Spleen (tissue), 11 donors: ENCODE data around the gene AKAP13. TPM values are rescaled to one million over a fixed set of nuclear protein-coding genes. Genes with fewer than 3 reads are reported as not detected.

Source experiments
- DNase-seq: peaks from one replicate; pipeline ENCODE4 v3.0.0-alpha.2; 2020
- H3K27ac ChIP-seq, 8 donors: fragments of 200-600 bp; sonication (generic) in 7 of 8; 1 replicate in 4 of 8; 2 replicates in 4 of 8; pipeline versions ENCODE4 v1.5.0 to v1.8.0; 2016 to 2021; ENCODE audit warnings: inconsistent platforms in 4 of 8, mild to moderate bottlenecking in 4 of 8, moderate library complexity in 1 of 8
- H3K27me3 ChIP-seq, 7 donors: fragments of 200-600 bp; sonication (generic) in 6 of 7; replicated peaks in 1 of 7; 1 replicate in 4 of 7; 2 replicates in 3 of 7; pipeline versions ENCODE4 v1.5.0 to v1.8.0; 2016 to 2021; ENCODE audit warnings: inconsistent platforms in 3 of 7, mild to moderate bottlenecking in 1 of 7
- H3K36me3 ChIP-seq, 6 donors: fragments of 200-600 bp; sonication (generic) in 5 of 6; 1 replicate in 4 of 6; 2 replicates in 2 of 6; pipeline versions ENCODE4 v1.5.0 to v1.8.0; 2016 to 2021; ENCODE audit warnings: inconsistent platforms in 2 of 6
- H3K4me1 ChIP-seq, 6 donors: fragments of 200-600 bp; sonication (generic) in 5 of 6; 1 replicate in 3 of 6; 2 replicates in 3 of 6; pipeline versions ENCODE4 v1.5.0 to v1.8.0; 2016 to 2021; ENCODE audit warnings: inconsistent platforms in 3 of 6
- H3K4me3 ChIP-seq, 8 donors: fragments of 200-600 bp; sonication (generic) in 7 of 8; 1 replicate in 4 of 8; 2 replicates in 4 of 8; pipeline versions ENCODE4 v1.5.0 to v1.8.0; 2016 to 2021; ENCODE audit warnings: inconsistent platforms in 4 of 8, mild to moderate bottlenecking in 4 of 8, moderate library complexity in 2 of 8
- H3K9me3 ChIP-seq, 8 donors: fragments of 200-600 bp; sonication (generic) in 7 of 8; 1 replicate in 4 of 8; 2 replicates in 4 of 8; pipeline versions ENCODE4 v1.5.0 to v1.8.0; 2016 to 2021; ENCODE audit warnings: inconsistent platforms in 4 of 8
- CTCF ChIP-seq, 11 experiments: fragments of 200-600 bp in 7 of 11; fragments of 450-650 bp in 4 of 11; sonication (generic) in 4 of 11; IDR thresholded peaks in 8 of 11; conservative IDR thresholded peaks in 3 of 11; 1 replicate in 7 of 11; 2 replicates in 4 of 11; pipeline versions ENCODE4 v1.4.0 to v1.8.0; 2016 to 2021; ENCODE audit warnings: antibody characterized with exemption in 11 of 11, inconsistent platforms in 4 of 11, mild to moderate bottlenecking in 1 of 11
- POLR2A ChIP-seq, 3 donors: fragments of 450-650 bp; IDR thresholded peaks; one replicate each; pipeline ENCODE4 v1.5.1; 2017; ENCODE audit warnings: antibody characterized with exemption in 3 of 3, mild to moderate bottlenecking in 1 of 3
- POLR2AphosphoS5 ChIP-seq, 3 donors: sonication (generic); formaldehyde crosslinking; IDR thresholded peaks; one replicate each; pipeline ENCODE4 v1.5.1; 2017; ENCODE audit warnings: antibody characterized with exemption in 3 of 3
- WGBS, 5 donors: extraction: QIAGEN DNeasy Blood & Tissue Kit in 3 of 5; methylation state at CpG; one replicate each; pipeline versions ENCODE4 v1.1.5 to v1.1.7; 2013 to 2018; 5-methylcytosine and 5-hydroxymethylcytosine counted together
- intact Hi-C: fragments of 100-400 bp; cut with DNase I; formaldehyde crosslinking; loops from one replicate; pipeline ENCODE4 v1.15.0; 2023; ENCODE audit warnings: low total_unique reads
- polyA plus RNA-seq, 3 donors: library from polyadenylated mRNA; stranded (reverse); fragments of 200-250 nt; gene quantifications; one replicate each; pipeline ENCODE4 v1.2.1, GENCODE V29; 2013
- total RNA-seq, 7 donors: library from RNA; depleted of rRNA in 3 of 7; stranded (reverse); fragments of >200 nt in 3 of 7; fragmentation: NEBNext Ultra II Directional in 4 of 7; extraction: Animal tissue kit (Norgen Biotek cat#: 25700) in 4 of 7; gene quantifications; one replicate each; pipeline versions ENCODE4 v1.1.0 to v1.2.1, GENCODE V29; 2016 to 2021
- donor health status: healthy with polysubstance abuse.
- donor health status: DM: no; HTN: no; CAD: no; lungs with moderate emphysema.
- donor health status: DM: no; HTN: no; CAD: no.
- donor health status: Bipolar disorder and iron deficiency.
- donor health status: healthy.
- donor health status: DM: no; HTN: no; CAD: no.
- donor health status: DM: yes; HTN: yes; CAD: no.

AKAP13 gene
- total and polyA plus RNA-seq, 10 donors = 35.4 to 413 (median 260) TPM

- intact Hi-C loops = loop anchor here (10.0 kb wide), 1 partner anchor 81 kb away; no protein-coding TSS in a partner anchor
These were observed 243.1 kb downstream of the AKAP13 start for GRCh38 chr15:85623315-85624049.

GRCh38 chr15:85624291-85624801 lies 243.9 kb downstream of the AKAP13 start:
- peaks cover 44 to 100% (median 80%) of the 10 kb centered on the region in 6 donors for H3K4me1 ChIP-seq
- no peaks in the 10 kb centered on the region for H3K9me3 ChIP-seq
- WGBS, 5 donors = 14 to 28% (median 24%) methylated on average over 7 of the region's 7 CpGs
- peak overlapping the region in 7 of 8 donors; percentile 29 to 83 (median 74) for H3K27ac ChIP-seq
- H3K36me3 ChIP-seq = peaks cover 0 to 43% (median 0%) of the 10 kb centered on the region in 6 donors
- no peak for DNase-seq
- intact Hi-C loops = loop anchor here (10.0 kb wide), 1 partner anchor 80 kb away; no protein-coding TSS in a partner anchor
- no peaks in the 10 kb centered on the region for H3K27me3 ChIP-seq
- H3K4me3 ChIP-seq = peak overlapping the region in 3 of 8 donors; percentile 1 to 63 (median 44)
- TF ChIP-seq POLR2AphosphoS5 (IDR thresholded peaks at IDR 0.05) (peak in 1 of 3 donors; percentile 56), POLR2A (IDR thresholded peaks at IDR 0.05) (no peak)

More at GRCh38 chr15:85623315-85624049, 243.1 kb downstream of the AKAP13 start:
- Histone ChIP-seq H3K4me3 (peak overlapping the region in 5 of 8 donors; percentile 3 to 63 (median 9)), H3K4me1 (peaks cover 48 to 100% (median 81%) of the 10 kb centered on the region in 6 donors), H3K36me3 (peaks cover 0 to 43% (median 0%) of the 10 kb centered on the region in 6 donors), H3K27me3 (no peaks in the 10 kb centered on the region), H3K9me3 (no peaks in the 10 kb centered on the region), H3K27ac (peak overlapping the region in 7 of 8 donors; percentile 29 to 83 (median 74))
- no peak for DNase-seq
- 43 to 62% (median 48%) methylated on average over 5 of the region's 5 CpGs for WGBS, 5 donors
- TF ChIP-seq CTCF (IDR thresholded peaks at IDR 0.05 in 8 of 11, conservative IDR thresholded peaks at IDR 0.05 in 3 of 11) (no peak), POLR2AphosphoS5 (IDR thresholded peaks at IDR 0.05) (no peak), POLR2A (IDR thresholded peaks at IDR 0.05) (no peak)

DNA sequence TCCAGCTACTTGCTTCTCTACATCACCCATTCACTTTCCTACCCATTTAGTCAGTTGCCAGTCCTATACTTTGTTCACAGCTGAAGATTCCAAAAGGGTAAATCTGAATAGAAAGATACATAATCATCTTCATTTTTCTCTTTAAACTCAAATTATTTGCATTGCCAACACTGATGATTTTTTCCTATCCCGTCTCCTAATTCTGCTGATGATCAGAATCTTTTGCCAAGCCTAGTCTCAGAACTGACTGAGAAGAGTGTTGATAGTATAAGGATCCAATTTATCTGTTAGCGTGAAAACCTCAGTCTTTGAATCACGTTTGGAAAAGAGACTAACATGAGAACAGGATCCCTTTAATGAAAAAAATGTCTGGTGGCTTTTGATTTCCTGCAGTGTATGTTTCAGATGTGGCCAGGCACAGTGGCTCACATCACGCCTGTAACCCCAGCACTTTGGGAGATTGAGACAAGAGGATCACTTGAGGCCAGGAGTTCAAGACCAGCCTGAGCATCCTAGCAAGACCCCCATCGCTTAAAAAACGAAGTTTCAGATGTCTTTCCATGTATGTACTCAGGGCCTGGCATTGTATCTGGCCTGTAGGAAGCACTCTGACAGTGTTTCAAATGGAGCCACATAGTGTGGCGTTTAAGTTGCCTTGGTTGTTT lies 244.9 kb downstream of the AKAP13 start:
- Histone ChIP-seq H3K4me3 (peak overlapping the region in 1 of 8 donors; percentile 63), H3K9me3 (no peaks in the 10 kb centered on the region), H3K27ac (peak overlapping the region in 7 of 8 donors; percentile 63 to 83 (median 74)), H3K36me3 (peaks cover 0 to 37% (median 0%) of the 10 kb centered on the region in 6 donors), H3K4me1 (peaks cover 44 to 98% (median 75%) of the 10 kb centered on the region in 6 donors), H3K27me3 (no peaks in the 10 kb centered on the region)
- no peak for TF ChIP-seq CTCF (IDR thresholded peaks at IDR 0.05 in 8 of 11, conservative IDR thresholded peaks at IDR 0.05 in 3 of 11)
- TF ChIP-seq POLR2AphosphoS5 (IDR thresholded peaks at IDR 0.05) = no peak
- TF ChIP-seq POLR2A (IDR thresholded peaks at IDR 0.05) = no peak
- intact Hi-C loops = loop anchor here (10.0 kb wide), 1 partner anchor 80 kb away; no protein-coding TSS in a partner anchor
- 52 to 64% (median 61%) methylated on average over 7 of the region's 7 CpGs for WGBS, 5 donors
- DNase-seq = no peak

DNA sequence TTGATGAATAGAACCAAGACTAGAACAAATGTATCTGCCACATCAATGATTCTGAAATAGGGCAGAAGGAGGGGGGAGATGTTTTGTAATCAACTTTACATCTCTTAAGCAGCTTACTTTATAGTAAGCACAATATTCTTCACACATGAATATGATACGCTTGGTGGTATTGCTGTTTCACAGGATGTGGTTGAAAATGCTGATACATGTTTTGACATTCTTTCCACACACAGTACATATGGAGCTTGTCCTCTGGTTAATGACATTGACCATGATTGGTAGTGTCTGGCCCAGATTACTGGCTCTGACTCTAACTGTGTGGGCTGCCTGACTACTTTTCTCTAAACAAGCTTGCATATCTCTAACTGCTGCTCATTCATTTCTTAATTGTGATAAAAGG lies 245.5 kb downstream of the AKAP13 start:
- Histone ChIP-seq H3K9me3 (no peaks in the 10 kb centered on the region), H3K36me3 (peaks cover 0 to 31% (median 0%) of the 10 kb centered on the region in 6 donors), H3K4me1 (peaks cover 42 to 98% (median 75%) of the 10 kb centered on the region in 6 donors), H3K27ac (peak overlapping the region in 7 of 8 donors; percentile 63 to 83 (median 74)), H3K27me3 (no peaks in the 10 kb centered on the region), H3K4me3 (peak overlapping the region in 1 of 8 donors; percentile 63)
- TF ChIP-seq POLR2AphosphoS5 (IDR thresholded peaks at IDR 0.05) = peak in 1 of 3 donors; percentile 55
- no peak for TF ChIP-seq POLR2A (IDR thresholded peaks at IDR 0.05)
- intact Hi-C loops = loop anchor here (10.0 kb wide), 1 partner anchor 79 kb away; no protein-coding TSS in a partner anchor
- DNase-seq = no peak
- WGBS, 5 donors = 7 to 25% (median 19%) methylated on average over 1 of the region's 1 CpG
